ENCODE results near the gene CCDC40. TPM values are rescaled to one million over a fixed set of nuclear protein-coding genes. Genes with fewer than 3 reads are reported as not detected.

The CCDC40 gene
- total and polyA plus RNA-seq, 2 of the 13 experiments (the other 11 are each of a cell fraction or from before 2014, with no cell fraction given): 4.1 to 5.5 TPM

DNA sequence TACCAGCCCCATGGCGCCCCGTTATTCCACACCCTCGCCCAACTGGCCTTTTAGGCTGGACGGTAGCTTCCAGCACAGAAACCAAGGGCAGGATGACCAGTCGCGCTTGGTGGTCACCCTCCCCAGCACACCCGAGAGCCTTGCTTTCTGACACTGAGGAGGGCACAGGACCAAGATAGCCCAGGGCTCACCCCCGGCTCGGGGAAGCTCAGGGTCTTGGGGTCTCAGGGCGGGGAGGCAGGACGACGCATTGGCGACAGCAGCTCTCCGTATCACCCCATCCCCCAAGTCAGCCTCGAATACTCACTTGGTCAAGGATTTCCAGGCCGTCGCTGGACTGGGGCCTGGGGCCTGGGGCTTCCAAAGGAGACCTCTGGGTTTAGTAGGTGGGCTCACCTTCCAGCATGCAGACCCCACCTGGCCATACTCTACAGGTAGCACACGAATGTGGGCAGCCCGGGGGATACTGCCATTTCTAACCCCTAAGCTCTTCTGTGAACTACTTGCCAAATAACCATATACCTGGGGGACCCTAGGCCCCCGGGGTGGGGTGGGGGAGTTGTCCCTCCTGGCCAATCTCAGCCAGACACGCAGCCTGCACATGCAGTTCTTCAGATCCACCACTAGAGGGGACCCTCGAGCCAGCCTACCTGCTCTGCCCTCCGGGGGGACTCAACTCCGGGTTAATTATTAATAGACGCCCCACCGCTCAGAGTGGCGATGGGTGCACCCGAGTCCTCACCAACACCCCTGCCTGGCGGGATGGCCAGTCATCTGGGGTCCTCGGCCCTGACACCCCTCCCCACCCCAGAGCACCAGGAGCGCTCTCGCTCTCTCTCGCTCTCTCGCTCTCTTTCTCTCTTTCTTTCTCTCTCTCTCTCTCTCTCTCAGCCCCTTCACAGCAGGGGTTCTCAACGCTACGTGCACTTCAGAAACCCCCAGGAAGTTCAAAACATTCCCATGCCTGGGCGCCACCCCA lies 30.8 kb upstream of the CCDC40 start (continued):
- TF ChIP-seq, protein P1, sequence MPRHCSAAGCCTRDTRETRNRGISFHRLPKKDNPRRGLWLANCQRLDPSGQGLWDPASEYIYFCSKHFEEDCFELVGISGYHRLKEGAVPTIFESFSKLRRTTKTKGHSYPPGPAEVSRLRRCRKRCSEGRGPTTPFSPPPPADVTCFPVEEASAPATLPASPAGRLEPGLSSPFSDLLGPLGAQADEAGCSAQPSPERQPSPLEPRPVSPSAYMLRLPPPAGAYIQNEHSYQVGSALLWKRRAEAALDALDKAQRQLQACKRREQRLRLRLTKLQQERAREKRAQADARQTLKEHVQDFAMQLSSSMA (CRISPR knock-in tag; IDR thresholded peaks at IDR 0.05): no peak
- TF ChIP-seq SP2 (CRISPR knock-in tag; IDR thresholded peaks at IDR 0.05): no peak
- TF ChIP-seq, protein P2, sequence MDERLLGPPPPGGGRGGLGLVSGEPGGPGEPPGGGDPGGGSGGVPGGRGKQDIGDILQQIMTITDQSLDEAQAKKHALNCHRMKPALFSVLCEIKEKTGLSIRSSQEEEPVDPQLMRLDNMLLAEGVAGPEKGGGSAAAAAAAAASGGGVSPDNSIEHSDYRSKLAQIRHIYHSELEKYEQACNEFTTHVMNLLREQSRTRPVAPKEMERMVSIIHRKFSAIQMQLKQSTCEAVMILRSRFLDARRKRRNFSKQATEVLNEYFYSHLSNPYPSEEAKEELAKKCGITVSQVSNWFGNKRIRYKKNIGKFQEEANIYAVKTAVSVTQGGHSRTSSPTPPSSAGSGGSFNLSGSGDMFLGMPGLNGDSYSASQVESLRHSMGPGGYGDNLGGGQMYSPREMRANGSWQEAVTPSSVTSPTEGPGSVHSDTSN (CRISPR knock-in tag; IDR thresholded peaks at IDR 0.05): no peak
- TF ChIP-seq, protein P3, sequence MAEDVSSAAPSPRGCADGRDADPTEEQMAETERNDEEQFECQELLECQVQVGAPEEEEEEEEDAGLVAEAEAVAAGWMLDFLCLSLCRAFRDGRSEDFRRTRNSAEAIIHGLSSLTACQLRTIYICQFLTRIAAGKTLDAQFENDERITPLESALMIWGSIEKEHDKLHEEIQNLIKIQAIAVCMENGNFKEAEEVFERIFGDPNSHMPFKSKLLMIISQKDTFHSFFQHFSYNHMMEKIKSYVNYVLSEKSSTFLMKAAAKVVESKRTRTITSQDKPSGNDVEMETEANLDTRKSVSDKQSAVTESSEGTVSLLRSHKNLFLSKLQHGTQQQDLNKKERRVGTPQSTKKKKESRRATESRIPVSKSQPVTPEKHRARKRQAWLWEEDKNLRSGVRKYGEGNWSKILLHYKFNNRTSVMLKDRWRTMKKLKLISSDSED (CRISPR knock-in tag; IDR thresholded peaks at IDR 0.05): no peak
- TF ChIP-seq, protein P4, sequence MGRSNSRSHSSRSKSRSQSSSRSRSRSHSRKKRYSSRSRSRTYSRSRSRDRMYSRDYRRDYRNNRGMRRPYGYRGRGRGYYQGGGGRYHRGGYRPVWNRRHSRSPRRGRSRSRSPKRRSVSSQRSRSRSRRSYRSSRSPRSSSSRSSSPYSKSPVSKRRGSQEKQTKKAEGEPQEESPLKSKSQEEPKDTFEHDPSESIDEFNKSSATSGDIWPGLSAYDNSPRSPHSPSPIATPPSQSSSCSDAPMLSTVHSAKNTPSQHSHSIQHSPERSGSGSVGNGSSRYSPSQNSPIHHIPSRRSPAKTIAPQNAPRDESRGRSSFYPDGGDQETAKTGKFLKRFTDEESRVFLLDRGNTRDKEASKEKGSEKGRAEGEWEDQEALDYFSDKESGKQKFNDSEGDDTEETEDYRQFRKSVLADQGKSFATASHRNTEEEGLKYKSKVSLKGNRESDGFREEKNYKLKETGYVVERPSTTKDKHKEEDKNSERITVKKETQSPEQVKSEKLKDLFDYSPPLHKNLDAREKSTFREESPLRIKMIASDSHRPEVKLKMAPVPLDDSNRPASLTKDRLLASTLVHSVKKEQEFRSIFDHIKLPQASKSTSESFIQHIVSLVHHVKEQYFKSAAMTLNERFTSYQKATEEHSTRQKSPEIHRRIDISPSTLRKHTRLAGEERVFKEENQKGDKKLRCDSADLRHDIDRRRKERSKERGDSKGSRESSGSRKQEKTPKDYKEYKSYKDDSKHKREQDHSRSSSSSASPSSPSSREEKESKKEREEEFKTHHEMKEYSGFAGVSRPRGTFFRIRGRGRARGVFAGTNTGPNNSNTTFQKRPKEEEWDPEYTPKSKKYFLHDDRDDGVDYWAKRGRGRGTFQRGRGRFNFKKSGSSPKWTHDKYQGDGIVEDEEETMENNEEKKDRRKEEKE (IDR thresholded peaks at IDR 0.05): no peak
- no peak for TF ChIP-seq HCFC1 (IDR thresholded peaks at IDR 0.05; ENCODE audit: low read depth, low read length)
- 0 out of 2 replicates have a peak, but pooled peaks have one; percentile 27 for TF ChIP-seq ZNF768 (CRISPR knock-in tag; IDR thresholded peaks at IDR 0.05)
- no peak for TF ChIP-seq ZNF619 (CRISPR knock-in tag; IDR thresholded peaks at IDR 0.05)
- no peak for TF ChIP-seq ZNF556 (CRISPR knock-in tag; IDR thresholded peaks at IDR 0.05; ENCODE audit: borderline replicate concordance)
- TF ChIP-seq, protein P5, sequence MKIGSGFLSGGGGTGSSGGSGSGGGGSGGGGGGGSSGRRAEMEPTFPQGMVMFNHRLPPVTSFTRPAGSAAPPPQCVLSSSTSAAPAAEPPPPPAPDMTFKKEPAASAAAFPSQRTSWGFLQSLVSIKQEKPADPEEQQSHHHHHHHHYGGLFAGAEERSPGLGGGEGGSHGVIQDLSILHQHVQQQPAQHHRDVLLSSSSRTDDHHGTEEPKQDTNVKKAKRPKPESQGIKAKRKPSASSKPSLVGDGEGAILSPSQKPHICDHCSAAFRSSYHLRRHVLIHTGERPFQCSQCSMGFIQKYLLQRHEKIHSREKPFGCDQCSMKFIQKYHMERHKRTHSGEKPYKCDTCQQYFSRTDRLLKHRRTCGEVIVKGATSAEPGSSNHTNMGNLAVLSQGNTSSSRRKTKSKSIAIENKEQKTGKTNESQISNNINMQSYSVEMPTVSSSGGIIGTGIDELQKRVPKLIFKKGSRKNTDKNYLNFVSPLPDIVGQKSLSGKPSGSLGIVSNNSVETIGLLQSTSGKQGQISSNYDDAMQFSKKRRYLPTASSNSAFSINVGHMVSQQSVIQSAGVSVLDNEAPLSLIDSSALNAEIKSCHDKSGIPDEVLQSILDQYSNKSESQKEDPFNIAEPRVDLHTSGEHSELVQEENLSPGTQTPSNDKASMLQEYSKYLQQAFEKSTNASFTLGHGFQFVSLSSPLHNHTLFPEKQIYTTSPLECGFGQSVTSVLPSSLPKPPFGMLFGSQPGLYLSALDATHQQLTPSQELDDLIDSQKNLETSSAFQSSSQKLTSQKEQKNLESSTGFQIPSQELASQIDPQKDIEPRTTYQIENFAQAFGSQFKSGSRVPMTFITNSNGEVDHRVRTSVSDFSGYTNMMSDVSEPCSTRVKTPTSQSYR (CRISPR knock-in tag; IDR thresholded peaks at IDR 0.05; ENCODE audit: borderline replicate concordance): no peak
- TF ChIP-seq, protein P6, sequence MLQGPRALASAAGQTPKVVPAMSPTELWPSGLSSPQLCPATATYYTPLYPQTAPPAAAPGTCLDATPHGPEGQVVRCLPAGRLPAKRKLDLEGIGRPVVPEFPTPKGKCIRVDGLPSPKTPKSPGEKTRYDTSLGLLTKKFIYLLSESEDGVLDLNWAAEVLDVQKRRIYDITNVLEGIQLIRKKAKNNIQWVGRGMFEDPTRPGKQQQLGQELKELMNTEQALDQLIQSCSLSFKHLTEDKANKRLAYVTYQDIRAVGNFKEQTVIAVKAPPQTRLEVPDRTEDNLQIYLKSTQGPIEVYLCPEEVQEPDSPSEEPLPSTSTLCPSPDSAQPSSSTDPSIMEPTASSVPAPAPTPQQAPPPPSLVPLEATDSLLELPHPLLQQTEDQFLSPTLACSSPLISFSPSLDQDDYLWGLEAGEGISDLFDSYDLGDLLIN (CRISPR knock-in tag; IDR thresholded peaks at IDR 0.05; ENCODE audit: borderline replicate concordance): no peak
- TF ChIP-seq YEATS4 (CRISPR knock-in tag; IDR thresholded peaks at IDR 0.05; ENCODE audit: borderline replicate concordance): peak; percentile 34; the same call in 1 of the 2 replicates
- TF ChIP-seq GATA4 (IDR thresholded peaks at IDR 0.05; ENCODE audit: borderline replicate concordance, low read depth): no peak
- TF ChIP-seq ZNF788 (CRISPR knock-in tag; IDR thresholded peaks at IDR 0.05; ENCODE audit: borderline replicate concordance): peak; percentile 78; the same call in 1 of the 2 replicates
- TF ChIP-seq KLF16 (CRISPR knock-in tag; IDR thresholded peaks at IDR 0.05): peak in 1 of 2 experiments; percentile 56; a peak in 1 of 4 replicates
- TF ChIP-seq MAFG (CRISPR knock-in tag; IDR thresholded peaks at IDR 0.05): no peak
- TF ChIP-seq MXD4 (CRISPR knock-in tag; IDR thresholded peaks at IDR 0.05): 0 out of 2 replicates have a peak, but pooled peaks have one; percentile 44
